GM19023 (cell line): Measurements from ENCODE around the gene AHSG.

Experiments
- ATAC-seq: cut with Tn5 transposase; IDR thresholded peaks from one replicate; pipeline ENCODE4 v1.9.1; 2021; ENCODE audit warnings: mild to moderate bottlenecking, moderate library complexity; ENCODE audit not compliant: unreplicated experiment

The AHSG gene

GRCh38 chr3:186637686-186638085, 24.8 kb downstream of the AHSG start:
- no peak for ATAC-seq

- no peak for ATAC-seq
Observed at GRCh38 chr3:186638259-186638658, 25.4 kb downstream of the AHSG start.

GRCh38 chr3:186639778-186640472, 27.1 kb downstream of the AHSG start, which contains the start of gene FETUB:
Gene FETUB, plus strand, starts transcription at chr3:186640399. Its CDS starts 62 bp downstream, at chr3:186640461.
- ATAC-seq: no peak

GRCh38 chr3:186640473-186640818, 27.6 kb downstream of the AHSG start:
- ATAC-seq: no peak

GRCh38 chr3:186640929-186641328, 28.1 kb downstream of the AHSG start:
- no peak for ATAC-seq

GRCh38 chr3:186642014-186642413, 29.2 kb downstream of the AHSG start:
- ATAC-seq: no peak

GRCh38 chr3:186643493-186643892, 30.6 kb downstream of the AHSG start:
- no peak for ATAC-seq

GRCh38 chr3:186644683-186645082, 31.8 kb downstream of the AHSG start:
- ATAC-seq: no peak

- no peak for ATAC-seq
Observed at GRCh38 chr3:186646106-186646505, 33.2 kb downstream of the AHSG start.

- ATAC-seq: no peak
Observed at GRCh38 chr3:186646841-186647240, 34.0 kb downstream of the AHSG start.

- no peak for ATAC-seq
Observed at GRCh38 chr3:186648851-186649250, 36.0 kb downstream of the AHSG start.

GRCh38 chr3:186651678-186652215, 38.9 kb downstream of the AHSG start:
- no peak for ATAC-seq

GRCh38 chr3:186653080-186653707, 40.3 kb downstream of the AHSG start:
- ATAC-seq: peak; percentile 92

- no peak for ATAC-seq
Observed at GRCh38 chr3:186653984-186654383, 41.1 kb downstream of the AHSG start.

GRCh38 chr3:186663361-186664118, 50.7 kb downstream of the AHSG start:
- no peak for ATAC-seq

- ATAC-seq: no peak
Observed at GRCh38 chr3:186664119-186664495, 51.2 kb downstream of the AHSG start.

GRCh38 chr3:186664506-186664905, 51.6 kb downstream of the AHSG start:
- no peak for ATAC-seq

GRCh38 chr3:186665625-186666188, 52.8 kb downstream of the AHSG start, which contains the start of gene HRG:
Gene HRG, plus strand, starts transcription at chr3:186666014. Its CDS starts 18 bp downstream, at chr3:186666032.
- ATAC-seq: no peak

- ATAC-seq: no peak
Observed at GRCh38 chr3:186668426-186668825, 55.6 kb downstream of the AHSG start.

- ATAC-seq: no peak
Observed at GRCh38 chr3:186669378-186670084, 56.7 kb downstream of the AHSG start.

- no peak for ATAC-seq
Observed at GRCh38 chr3:186670155-186670554, 57.3 kb downstream of the AHSG start.
